ENCODE results near the gene FDX2.

GRCh38 chr19:10277795-10278589, 37.8 kb downstream of the FDX2 start:
- TF ChIP-seq CTCF (IDR thresholded peaks at IDR 0.05) (no peak), POLR2A (IDR thresholded peaks at IDR 0.05) (no peak), POLR2AphosphoS5 (IDR thresholded peaks at IDR 0.05; ENCODE audit: insufficient read depth in 1 of 2, low read depth in 1 of 2) (no peak)
